Activated CD4-positive, alpha-beta T cell treated with anti-CD3 and anti-CD28 coated beads, Interleukin-2, Interleukin-6, amounts not matched to agents 100 ng/mL and 50 ng/mL, durations not matched to agents 16 hours and 8 hours (primary cell): ENCODE measurements around the gene GBP5.
"Not testable (repeated sequence)": the region's sequence is repeated elsewhere in the genome, so short reads cannot be mapped to it uniquely, and the experiment has no call there.

Source experiments
- DNase-seq: peaks from one replicate; pipeline ENCODE4 v3.0.0-alpha.2; 2020

GBP5 gene

GRCh38 chr1:89272269-89273041 is at the start of gene GBP5:
Gene GBP5 (minus strand): TSS chr1:89272860. CDS start chr1:89269555, 3,305 bp downstream.
- DNase-seq = peak; percentile 82

GRCh38 chr1:89322402-89322801 is 49.7 kb upstream of the GBP5 start:
- DNase-seq = no peak

DNA sequence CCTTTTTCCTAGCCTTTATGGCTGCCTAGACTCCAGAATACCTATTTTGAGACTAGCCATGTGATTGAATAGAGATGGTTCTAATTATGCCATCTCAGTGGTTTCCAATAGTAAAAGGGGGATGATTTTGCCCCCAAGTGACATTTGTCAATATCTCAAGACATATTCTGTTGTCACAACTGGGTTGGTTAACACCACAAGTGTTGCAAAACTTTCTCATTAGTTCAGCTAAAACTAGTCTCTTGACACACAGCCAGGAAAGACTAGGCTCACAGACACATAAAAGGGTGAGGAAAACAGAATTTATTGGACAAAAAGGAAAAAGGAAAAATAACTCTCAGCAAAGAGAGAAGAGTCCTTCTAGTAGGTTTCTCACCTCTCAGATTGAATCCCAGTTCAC is 39.9 kb upstream of the GBP5 start:
- no peak for DNase-seq

GRCh38 chr1:89311757-89312156 is 39.1 kb upstream of the GBP5 start:
- no peak for DNase-seq

GRCh38 chr1:89310976-89311375 is 38.3 kb upstream of the GBP5 start:
- DNase-seq = no peak

DNA sequence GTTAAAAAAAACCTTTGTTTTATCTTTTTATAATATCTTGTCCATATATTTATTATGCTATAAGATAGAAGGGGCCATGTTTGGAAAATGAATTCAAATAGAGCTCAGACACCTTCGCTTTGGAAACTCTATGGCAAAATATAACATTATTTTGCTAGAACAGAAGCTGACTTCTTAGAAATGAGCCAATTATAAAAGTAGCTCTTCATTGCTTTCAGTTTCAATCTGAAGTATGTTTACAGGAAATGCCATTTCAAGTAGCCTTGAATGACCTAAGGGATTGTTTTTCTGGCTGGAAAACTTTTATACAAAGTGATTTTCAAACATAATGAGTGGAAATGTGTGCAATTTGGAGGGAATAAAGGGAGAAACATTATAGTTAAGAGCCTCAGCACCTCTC is 37.8 kb upstream of the GBP5 start:
- DNase-seq = peak; percentile 52

DNA sequence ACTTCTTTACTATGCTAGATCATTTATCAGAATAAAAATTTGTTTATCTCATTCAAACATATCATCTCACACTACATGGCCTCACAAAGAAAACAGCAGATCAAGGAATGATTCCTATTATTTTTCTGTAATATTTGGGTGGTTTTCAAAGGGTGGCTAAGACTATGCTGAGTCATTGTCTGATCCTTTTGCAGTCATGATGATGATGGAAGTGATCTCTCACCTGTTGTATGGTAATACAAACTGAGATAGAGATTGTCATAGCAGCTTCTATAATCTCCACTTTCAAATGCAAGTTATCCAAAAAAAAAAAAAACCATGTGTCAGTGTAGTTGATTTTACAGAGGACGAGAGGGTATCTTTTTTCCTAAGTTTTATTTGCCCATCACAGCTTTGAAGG is 37.2 kb upstream of the GBP5 start:
- DNase-seq = no peak

GRCh38 chr1:89306273-89306672 is 33.6 kb upstream of the GBP5 start:
- DNase-seq = no peak

- no peak for DNase-seq
Observed at GRCh38 chr1:89305493-89305892, 32.8 kb upstream of the GBP5 start.

DNA sequence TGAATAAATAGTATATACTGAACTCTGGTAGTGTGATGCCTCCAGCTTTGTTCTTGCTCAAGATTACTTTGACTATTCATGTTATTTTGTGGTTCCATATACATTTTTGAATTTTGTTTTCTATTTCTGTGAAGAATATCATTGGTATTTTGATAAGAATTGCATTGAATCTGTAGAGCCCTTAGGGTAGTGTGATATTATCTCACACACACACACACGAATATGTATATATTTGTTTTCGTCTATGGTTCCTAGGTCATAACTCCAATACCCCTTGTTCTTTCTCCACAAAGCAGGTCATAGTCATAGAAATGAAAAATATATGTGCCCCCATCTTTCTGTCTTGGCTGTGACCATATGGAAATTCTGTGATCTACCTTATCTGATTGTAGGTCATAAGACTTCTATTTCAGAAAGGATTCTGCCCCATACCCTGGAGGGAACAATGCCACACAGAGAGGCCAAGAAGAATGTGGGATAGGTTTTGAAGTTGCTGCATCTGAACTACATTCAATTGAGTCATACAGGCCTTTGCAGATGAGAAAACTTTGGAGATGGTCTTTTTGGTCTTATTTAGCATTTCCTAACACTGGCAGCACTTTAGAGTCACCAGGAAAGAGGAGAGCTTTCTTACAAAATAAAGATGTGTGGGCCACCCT is 32.0 kb upstream of the GBP5 start:
- no peak for DNase-seq

DNA sequence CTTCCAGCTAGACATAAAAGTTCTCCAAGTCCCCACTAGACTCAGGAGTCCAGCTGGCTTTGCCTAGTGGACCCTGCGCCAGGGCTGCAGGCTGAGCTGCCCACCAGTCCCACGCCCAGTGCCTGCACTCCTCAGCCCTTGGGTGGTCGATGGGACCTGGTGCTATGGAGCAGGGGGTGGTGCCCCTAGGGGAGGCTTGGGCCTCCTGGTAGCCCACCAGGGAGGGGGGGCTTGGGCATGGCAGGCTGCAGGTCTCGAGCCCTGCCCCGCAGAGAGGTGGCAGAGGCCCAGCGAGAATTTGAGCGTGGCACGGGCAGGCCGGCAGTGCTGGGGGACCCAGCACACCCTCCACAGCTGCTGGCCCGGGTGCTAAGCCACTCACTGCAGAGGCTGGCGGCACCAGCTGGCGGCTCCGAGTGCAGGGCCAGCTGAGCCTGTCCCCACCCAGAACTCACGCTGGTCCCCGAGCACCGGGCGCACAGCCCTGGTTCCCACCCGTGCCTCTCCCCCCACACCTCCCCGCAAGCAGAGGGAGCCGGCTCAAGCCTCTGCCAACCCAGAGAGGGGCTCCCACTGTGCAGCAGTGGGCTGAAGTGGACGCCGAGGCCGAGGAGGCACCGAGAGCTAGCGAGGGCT is 30.2 kb upstream of the GBP5 start:
- DNase-seq = no peak

GRCh38 chr1:89299739-89300463 is 27.2 kb upstream of the GBP5 start:
- DNase-seq = peak; percentile 76

DNA sequence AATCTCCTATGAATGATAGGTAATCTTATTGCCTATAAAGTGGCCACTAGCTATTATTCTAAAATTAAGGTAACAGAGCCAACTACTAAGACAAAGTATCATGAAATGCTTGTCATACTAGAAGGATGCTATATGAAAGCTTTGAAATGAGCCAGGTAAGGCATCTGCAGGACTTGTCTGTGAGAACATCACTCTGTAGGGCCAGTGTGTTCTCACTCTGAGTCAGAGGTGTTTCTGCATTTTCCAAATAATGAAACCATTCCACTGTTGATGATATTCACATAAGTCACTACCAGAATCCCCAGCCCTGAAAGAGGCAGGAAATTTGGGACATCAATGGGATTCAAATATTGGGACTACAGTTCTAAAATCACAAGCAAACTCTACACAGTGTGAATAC is 25.8 kb upstream of the GBP5 start:
- peak; percentile 60 for DNase-seq

DNA sequence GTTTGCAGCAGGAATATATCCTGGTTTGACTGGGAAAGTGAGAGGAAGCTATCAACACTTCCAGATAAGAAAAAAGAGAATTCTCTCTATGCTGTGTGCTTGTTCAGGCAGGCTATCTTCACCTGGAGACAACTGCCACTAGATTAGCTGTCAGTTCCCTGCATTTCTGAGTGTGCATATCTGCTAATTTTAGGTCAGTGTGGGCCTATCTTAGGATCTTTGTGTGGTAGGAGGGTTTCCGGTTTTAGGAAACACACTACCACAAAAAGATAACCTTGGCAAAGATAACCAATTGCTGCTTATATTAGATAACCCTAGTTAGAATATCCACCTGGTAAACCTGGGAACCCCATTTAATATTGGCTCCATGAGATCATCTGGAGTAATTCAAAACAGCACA is 22.5 kb upstream of the GBP5 start:
- DNase-seq = peak; percentile 54

DNA sequence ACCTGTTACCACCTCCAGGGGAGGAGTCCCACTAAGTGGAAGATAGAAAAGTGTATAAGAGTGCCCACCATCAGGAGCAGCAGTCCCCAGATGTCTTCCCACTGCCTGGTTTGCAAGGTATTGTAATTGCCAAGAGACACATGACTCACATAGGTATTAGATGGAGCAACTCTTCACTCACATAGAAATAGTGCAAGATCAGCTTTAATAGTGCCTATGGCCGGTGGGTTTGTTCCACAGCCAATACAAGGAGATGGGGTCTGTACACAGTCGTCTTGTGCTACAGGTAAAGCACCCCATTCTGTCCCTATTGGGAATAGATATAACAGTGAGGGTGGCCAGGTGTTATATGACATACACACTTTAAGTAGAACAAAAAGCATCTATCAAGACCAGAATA is 18.6 kb upstream of the GBP5 start:
- no peak for DNase-seq

- no peak for DNase-seq
Observed at GRCh38 chr1:89288051-89288340, 15.3 kb upstream of the GBP5 start.

- no peak for DNase-seq
Observed at GRCh38 chr1:89287181-89288050, 14.8 kb upstream of the GBP5 start.

DNA sequence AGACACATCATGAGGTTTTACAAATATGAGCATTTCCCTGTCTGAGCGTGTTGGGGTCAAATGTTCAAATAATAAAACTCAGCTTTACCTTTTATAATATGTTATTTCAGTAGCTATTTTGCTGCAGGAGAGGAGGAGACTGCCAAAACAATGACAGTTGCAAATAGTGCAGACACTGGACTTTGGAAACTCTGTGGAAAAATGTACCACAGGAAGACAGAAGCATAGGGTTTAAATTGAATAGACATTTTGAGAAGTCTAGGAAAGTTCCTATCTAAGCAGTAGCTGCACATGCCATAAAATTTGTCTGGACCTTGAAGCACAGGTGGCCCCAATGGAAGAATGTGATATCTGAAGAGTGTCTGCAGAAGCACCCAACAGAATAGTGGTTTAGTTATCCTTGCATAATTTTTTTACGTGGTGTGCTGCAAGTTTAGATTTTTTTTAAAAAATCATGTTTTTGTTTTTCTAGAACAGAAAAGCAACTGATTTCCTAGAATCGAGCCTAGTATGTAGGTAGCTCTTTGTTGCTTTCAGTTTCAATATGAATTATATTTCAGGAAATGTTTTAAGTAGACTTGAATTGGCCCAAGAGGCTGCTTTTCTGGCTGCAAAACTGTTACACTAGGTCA is 14.0 kb upstream of the GBP5 start:
- DNase-seq = peak; percentile 69

- DNase-seq = no peak
Observed at GRCh38 chr1:89285745-89286380, 13.2 kb upstream of the GBP5 start.

DNA sequence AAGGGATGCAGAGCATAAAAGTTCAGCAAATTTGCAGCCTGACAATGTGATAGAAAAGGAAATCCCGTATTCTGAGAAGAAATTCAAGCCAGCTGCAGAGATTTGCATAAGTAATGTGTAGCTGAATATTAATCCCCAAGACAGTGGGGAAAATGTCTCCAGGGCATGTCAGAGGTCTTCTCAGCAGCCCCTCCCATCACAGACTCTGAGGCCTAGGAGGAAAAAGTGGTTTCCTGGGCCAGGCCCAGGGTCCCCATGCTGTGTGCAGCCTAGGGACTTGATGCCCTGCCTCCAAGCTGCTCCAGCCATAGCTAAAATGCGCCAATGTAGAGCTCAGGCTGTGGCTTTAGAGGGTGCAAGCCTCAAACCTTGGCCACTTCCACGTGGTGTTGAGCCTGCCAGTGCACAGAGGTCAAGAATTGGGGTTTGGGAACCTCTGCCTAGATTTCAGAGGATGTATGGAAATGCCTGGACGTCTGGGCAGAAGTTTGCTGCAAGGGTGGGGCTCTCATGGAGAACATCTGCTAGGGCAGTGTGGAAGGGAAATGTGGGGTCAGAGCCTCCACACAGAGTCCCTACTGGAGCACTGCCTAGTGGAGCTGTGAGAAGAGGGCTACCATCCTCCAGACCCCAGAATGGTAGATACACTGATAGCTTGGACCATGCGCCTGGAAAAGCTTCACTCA is 11.6 kb upstream of the GBP5 start:
- not testable (repeated sequence) for DNase-seq

DNA sequence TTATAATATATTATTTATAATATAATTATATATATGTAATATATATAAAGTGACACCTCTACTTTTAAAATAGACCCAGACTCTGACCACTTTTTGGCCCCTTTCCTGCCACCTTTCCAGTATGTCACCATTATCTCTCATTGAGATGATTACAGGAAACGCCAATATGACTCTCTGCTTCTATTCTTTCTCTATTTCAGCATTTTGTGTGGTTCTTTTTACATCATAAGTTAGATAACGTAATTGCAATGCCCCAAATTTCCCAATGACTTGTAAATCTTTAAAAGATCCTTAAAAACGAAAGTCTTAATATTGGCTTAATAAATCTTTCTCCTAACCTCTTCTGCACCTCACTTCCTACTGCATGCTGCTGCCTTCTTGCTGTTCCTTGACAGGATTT is 8.1 kb upstream of the GBP5 start:
- DNase-seq = no peak
